Measurements from ENCODE around the gene SLC26A6.

SLC26A6 gene

DNA sequence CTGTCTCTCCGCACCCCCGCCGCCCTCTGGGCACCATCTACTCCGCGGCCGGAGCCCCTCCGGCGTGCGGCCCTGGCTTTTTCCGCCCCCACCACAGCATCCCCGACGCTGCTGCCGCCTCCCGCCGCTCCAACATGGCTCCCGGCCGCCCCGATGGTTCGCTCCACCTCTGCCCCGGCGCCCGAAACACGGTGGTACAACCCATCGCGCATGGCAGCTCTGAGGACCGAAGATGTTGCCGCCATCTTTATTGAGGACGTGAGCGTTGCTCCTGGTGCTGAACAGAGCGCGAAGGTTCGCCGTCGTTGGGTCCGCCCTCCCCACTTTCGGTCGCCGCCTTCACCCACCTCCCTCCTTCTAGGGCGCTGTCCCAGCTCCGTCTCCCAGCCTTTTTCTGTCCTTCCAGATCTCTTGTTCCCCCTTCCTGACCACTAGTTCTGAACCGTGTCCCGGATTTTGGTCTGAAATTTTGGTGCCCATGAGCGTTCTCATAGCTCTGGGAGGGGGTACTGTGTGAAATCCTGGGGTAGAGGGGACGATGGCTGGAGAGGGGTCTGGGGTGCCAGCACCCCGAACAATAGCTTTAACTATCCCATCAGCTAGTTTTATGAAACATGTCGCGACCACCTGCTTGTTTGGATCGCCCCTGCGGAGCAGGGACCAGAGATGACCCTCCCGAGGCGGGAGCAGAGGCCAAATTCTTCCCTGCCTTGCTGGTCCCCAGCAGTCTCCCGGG, 27.7 kb upstream of the SLC26A6 start, which contains the start of gene CELSR3:
CELSR3 (minus strand) TSS at position 134 of the 736 bp plus-strand sequence. CDS start 252 bp downstream, outside the sequence.
- DNase-seq (ENCODE audit: low read depth, low spot score), result no peak
- peak within 1 kb of the TSS; percentile 47 for H3K4me3 ChIP-seq (ENCODE audit: low read length)

DNA sequence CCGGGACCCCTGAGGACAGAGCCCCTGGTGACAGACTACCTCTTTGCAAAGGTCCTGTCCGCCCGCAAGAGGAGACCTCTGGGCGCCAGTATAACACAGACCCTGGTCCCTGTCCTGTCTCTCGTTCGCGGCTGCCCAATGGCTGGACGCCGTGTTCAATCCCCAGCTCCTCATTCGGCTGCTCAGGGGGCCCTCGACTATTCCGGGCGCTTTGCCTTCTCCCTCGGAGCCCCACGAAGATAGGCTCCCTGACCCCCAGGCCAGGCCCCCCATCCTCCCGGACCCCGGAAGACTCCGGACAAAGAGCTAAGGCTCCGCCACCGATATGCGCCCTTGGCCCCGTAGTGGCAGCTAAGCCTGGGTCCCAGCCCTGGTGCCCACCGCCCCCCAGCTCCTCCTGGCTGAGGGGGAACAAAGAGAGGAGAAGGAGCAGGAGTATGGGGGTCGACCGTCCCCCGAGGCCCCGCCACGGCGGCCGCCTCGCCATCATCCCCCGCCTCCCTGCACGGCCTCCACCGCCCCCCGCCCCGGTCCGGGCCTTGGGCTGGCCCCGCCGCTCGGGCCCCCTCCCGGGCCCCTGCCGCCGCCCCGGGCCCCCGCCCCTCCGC, 27.0 kb upstream of the SLC26A6 start:
- DNase-seq (ENCODE audit: low read depth, low spot score), result no peak
- H3K4me3 ChIP-seq (ENCODE audit: low read length), result peak overlapping the region; percentile 47

GRCh38 chr3:48661501-48662144, 26.4 kb upstream of the SLC26A6 start:
- peak overlapping the region; percentile 47 for H3K4me3 ChIP-seq (ENCODE audit: low read length)
- peak; percentile 51 for DNase-seq (ENCODE audit: low read depth, low spot score)

DNA sequence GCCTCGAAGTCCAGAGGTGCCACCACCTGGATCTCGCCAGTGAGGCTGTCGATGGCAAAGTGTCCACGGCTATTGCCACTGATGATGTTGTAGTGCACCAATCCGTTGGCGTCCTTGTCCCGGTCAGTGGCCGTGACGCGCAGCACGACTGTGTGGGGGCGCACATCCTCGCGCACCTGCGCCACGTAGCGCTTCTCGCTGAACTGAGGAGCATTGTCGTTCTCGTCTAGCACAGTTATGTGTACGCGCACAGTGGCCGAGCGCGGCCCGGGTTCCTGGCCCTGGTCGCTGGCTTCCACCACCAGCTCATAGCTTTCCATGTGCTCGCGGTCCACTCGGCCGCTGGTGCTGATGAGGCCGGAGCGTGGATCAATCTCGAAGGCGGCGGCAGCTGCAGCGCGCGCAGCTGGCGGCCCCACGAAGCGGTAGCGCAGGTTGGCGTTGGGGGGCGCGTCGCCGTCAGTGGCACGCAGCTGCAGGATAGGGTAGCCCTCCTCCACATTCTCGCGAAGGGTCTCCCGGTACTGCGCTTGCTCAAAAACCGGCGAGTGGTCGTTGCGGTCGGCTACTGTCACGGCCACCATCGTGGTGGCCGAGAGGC, 25.6 kb upstream of the SLC26A6 start:
- DNase-seq (ENCODE audit: low read depth, low spot score), result no peak
- H3K4me3 ChIP-seq (ENCODE audit: low read length), result no peak overlapping the region

DNA sequence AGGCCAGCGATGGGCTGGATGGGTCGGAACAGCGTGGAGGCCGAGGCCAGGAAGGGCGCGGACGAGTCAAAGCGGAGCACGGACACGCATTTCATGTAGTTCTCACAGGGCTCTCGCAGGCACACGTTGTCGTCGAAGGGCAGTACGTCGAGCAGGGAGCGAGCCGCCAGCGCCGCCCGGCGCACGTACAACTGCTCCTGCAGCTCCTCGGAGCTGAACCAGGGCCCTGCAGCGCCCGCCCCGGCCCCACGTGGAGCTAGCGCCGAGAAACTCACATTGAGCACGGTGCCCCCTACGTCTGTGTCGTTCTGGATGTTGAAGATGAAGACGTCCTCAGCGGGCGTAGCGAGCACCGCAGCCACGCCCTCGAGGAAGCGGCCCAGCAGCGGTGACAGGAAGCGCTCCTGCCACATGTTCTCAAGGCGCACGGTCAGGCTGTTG, 21.6 kb upstream of the SLC26A6 start:
- peak; percentile 68 for DNase-seq (ENCODE audit: low read depth, low spot score)
- peak overlapping the region; percentile 63 for H3K4me3 ChIP-seq (ENCODE audit: low read length)

DNA sequence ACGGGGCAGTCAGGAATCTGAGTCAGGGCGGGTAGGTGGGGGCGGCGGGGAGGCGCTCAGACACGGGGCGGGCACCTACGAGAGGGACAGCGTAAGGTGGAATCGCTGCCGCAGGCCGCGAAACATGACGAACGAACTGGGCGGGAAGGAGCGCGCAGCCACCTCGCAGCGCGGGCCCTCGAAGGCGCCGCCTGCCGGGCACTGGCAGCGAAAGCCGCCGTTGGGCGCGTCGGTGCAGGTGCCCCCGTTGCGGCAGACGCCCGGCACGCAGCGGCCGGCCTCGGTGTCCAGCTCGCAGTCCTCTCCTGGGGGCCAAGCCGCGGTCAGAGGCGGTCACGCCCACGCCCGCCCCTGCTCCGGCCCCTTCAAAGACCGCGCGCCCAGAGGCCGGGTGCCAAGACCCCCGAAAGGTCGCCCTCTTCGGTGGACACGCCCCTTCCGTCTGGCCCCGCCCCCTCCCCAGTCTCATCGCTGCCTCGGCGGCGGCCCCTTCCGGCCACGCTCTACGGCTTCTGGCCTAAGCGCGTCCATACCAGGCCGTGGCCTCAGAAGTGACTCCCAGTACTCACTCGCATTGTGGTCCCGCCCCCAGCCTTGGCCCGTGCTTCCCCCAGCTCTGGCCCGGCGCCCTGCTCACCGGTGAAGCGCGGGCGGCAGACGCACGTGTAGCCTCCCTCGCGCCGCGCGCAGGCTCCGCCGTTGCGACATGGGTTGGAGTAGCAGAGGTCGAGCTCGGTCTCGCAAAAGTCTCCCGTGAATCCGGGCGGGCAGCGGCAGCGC, 21.0 kb upstream of the SLC26A6 start:
- DNase-seq (ENCODE audit: low read depth, low spot score), result peak; percentile 76
- H3K4me3 ChIP-seq (ENCODE audit: low read length), result peak overlapping the region; percentile 63

DNA sequence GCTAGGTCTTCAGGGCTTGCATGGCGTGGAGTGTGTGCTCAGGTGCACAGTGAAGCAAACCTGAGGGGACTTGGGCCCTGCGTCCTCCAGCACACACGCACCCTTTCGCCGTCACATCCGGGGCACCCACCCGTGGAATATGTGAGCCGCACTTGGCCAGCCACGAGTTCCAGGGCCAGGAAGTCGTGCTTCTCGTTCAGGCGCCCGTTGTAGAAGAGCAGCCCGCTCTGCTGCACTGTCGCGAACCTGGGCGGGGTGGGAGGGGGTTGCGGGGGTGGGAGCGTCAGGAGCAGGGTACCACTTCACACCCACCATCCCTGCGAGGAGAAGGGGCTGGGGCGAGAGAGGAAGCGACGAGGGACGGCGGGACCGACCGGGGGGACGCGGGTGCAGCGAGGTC, 20.3 kb upstream of the SLC26A6 start:
- DNase-seq (ENCODE audit: low read depth, low spot score), result peak; percentile 18
- peak overlapping the region; percentile 63 for H3K4me3 ChIP-seq (ENCODE audit: low read length)

GRCh38 chr3:48655063-48655462, 19.8 kb upstream of the SLC26A6 start:
- DNase-seq (ENCODE audit: low read depth, low spot score), result no peak
- peak overlapping the region; percentile 63 for H3K4me3 ChIP-seq (ENCODE audit: low read length)

DNA sequence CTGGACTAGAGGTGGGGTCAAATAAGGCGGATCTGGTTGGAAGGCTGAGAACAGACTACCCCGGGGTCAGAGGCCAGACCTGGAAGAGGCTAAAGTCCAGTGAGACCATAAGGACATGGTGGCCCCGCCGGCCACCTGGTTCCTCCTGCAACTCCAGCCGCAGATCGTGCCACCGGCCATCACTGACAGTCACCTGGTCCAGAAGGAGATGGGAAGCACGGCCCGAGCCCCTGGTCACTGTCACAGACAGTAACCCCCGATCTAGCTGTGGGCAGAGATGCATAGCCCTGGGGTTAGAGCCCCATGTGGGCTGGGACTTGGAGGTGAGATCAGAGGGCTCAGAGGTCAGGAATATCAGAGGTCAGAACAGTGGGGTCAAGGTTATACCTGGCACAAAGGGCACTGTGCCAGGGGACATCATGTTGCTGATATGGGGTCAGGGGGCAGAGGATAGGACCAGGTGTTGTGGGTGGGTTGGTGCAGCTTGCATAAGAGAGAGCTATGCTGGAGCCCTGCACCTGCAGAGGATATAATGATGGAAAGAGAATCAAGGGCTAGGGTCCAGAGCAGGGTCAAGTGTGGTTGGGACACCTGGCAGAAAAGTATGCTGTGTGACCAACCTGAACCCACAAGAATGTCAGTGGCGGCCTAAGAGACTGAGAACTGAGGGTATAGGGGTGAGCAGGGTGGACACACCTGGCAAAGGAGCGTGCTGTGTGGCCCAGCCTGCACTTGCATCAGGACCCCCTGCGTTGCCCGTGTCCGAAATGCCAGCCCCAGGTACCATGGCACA, 17.9 kb upstream of the SLC26A6 start:
- H3K4me3 ChIP-seq (ENCODE audit: low read length), result no peak overlapping the region
- no peak for DNase-seq (ENCODE audit: low read depth, low spot score)

GRCh38 chr3:48651771-48652170, 16.5 kb upstream of the SLC26A6 start:
- H3K4me3 ChIP-seq (ENCODE audit: low read length), result no peak overlapping the region
- DNase-seq (ENCODE audit: low read depth, low spot score), result no peak

DNA sequence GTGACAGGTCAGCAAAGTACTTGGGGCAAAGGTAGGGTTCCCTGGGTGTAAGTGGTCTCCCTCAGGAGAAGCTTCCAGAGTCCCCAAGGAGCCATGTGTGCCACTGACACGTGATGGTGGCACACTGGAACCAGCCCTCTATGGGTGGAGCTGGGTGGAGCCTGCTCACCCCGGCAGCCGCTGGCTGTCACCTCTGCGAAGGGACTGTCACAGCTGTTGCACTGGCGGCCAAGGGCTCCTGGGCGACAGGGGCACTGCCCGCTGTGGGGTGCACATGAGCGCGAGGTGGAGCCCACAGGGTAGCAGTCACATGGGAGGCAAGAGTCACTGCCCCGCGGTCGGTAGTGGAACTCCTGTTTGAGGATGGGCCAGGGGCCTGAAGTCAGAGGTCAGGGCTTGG, 15.5 kb upstream of the SLC26A6 start:
- no peak overlapping the region for H3K4me3 ChIP-seq (ENCODE audit: low read length)
- DNase-seq (ENCODE audit: low read depth, low spot score), result no peak

DNA sequence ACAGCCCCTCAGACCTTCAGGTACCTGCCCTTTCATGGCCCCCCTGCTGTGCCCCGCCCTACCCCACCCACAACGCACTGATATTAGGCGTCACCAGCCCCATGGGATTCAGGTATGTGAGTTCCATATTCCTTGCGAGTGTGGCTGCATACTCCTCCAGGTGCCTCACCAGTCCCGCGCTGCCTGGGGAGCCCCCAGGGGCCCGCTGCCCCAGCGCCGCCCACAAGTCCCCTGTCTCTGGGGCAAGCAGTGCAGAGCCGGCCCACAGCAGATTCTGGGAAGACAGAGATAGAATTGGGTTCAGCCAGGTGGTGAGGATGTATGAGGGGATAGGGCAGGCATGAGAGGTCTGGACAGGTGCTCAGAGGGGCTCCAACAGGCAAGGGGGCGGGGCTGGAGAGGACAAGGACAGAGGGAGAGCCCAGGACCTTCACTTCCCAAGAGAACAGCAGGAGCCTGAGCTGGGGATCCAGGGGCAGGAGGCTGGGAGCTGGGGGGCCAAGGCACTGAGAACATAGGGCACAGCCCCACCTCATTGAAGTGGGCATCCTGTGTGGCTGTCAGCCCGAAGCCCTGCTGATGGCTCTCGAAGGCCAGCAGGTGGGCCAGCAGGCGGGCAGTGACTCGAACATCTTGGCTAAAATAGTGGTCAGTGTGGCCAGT, 13.1 kb upstream of the SLC26A6 start:
- no peak for DNase-seq (ENCODE audit: low read depth, low spot score)
- no peak overlapping the region for H3K4me3 ChIP-seq (ENCODE audit: low read length)

DNA sequence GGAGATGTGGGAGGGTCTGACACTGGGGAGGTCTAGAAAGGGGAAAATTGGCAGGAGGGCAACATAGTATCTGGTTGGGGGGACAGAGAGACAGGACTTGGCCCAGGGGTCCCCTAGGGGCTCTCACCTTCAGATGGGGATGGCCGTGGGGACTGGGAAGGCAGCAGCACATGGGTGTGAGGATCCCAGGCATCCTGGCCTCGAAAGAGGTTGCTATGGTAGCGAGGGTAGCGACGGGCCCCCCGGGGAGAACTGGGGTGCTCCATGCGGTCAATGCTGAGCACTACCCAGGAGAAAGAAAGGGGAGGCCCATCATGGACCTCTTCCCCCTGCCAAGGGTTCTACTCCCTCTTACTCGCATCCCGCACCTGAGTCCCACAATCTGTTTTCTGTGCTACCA, 12.5 kb upstream of the SLC26A6 start:
- no peak for DNase-seq (ENCODE audit: low read depth, low spot score)
- no peak overlapping the region for H3K4me3 ChIP-seq (ENCODE audit: low read length)

GRCh38 chr3:48644898-48645760, 9.9 kb upstream of the SLC26A6 start:
- no peak for DNase-seq (ENCODE audit: low read depth, low spot score)
- no peak overlapping the region for H3K4me3 ChIP-seq (ENCODE audit: low read length)

GRCh38 chr3:48642605-48643004, 7.3 kb upstream of the SLC26A6 start:
- no peak for DNase-seq (ENCODE audit: low read depth, low spot score)
- no peak overlapping the region for H3K4me3 ChIP-seq (ENCODE audit: low read length)

- no peak for DNase-seq (ENCODE audit: low read depth, low spot score)
- H3K4me3 ChIP-seq (ENCODE audit: low read length), result no peak overlapping the region
These were observed 6.1 kb upstream of the SLC26A6 start for GRCh38 chr3:48641396-48641795.
